Ishikawa (cell line): Measurements from ENCODE around the gene TBC1D4.

Experiments
- EGR1 ChIP-seq: IDR thresholded peaks from 2 replicates; pipeline ENCODE4 v1.6.1; 2012
- FOXM1 ChIP-seq: IDR thresholded peaks from 2 replicates; pipeline ENCODE4 v1.6.1; 2012; ENCODE audit warnings: low read depth, borderline replicate concordance
- TAF1 ChIP-seq: IDR thresholded peaks from 2 replicates; pipeline ENCODE4 v1.6.1; 2012; ENCODE audit warnings: low read depth, mild to moderate bottlenecking
- TEAD4 ChIP-seq: IDR thresholded peaks from 2 replicates; pipeline ENCODE4 v1.6.1; 2012

GRCh38 chr13:75372923-75373841 is 108.8 kb downstream of the TBC1D4 start:
- TF ChIP-seq TEAD4, result no peak
- no peak for TF ChIP-seq TAF1
- no peak for TF ChIP-seq EGR1
- no peak for TF ChIP-seq FOXM1
